H1 (cell line): ENCODE results near the gene STK32C. TPM values are rescaled to one million over a fixed set of nuclear protein-coding genes. Genes with fewer than 3 reads are reported as not detected.

Experiments
- CTCF ChIA-PET: fragments of 300-600 bp; sonication (Branson Sonifier 250); formaldehyde crosslinking; loops from one replicate; lab custom pipeline; 2021; ENCODE audit not compliant: partially characterized antibody; lab: Charles Lee
- POLR2A ChIA-PET: fragments of 300-600 bp; sonication (Branson Sonifier 250); formaldehyde crosslinking; loops from one replicate; lab custom pipeline; 2021; ENCODE audit warnings: inconsistent platforms; ENCODE audit not compliant: partially characterized antibody; lab: Charles Lee
- DNase-seq, 2 experiments: peaks; one replicate each; pipeline versions ENCODE4 v3.0.0 to v3.0.0-alpha.2; 2010 to 2022; ENCODE audit warnings: low spot score in 2 of 2, low read depth in 1 of 2, mixed read lengths in 1 of 2
- FAIRE-seq: peaks from 2 replicates; lab custom pipeline; 2011; peaks lifted over from hg19 to GRCh38; lab: Jason Lieb, UNC
- H2AFZ ChIP-seq: 2 replicates; pipeline ENCODE4 v1.8.1; 2012; ENCODE audit warnings: low read length, inconsistent platforms
- H2AK5ac ChIP-seq: 2 replicates; pipeline ENCODE4 v1.6.1; 2013; ENCODE audit warnings: low read depth, low read length
- H2BK120ac ChIP-seq: replicated peaks from 2 replicates; pipeline ENCODE3; 2013; ENCODE audit warnings: low read depth, low read length, inconsistent platforms
- H2BK12ac ChIP-seq: 2 replicates; pipeline ENCODE4 v1.6.1; 2013; ENCODE audit warnings: low read depth, low read length
- H2BK15ac ChIP-seq: 2 replicates; pipeline ENCODE4 v1.6.1; 2013; ENCODE audit warnings: low read length
- H2BK20ac ChIP-seq: 2 replicates; pipeline ENCODE4 v1.6.1; 2013; ENCODE audit warnings: low read length
- H2BK5ac ChIP-seq: 2 replicates; pipeline ENCODE4 v1.6.1; 2013; ENCODE audit warnings: low read depth, low read length
- H3K14ac ChIP-seq: 2 replicates; pipeline ENCODE4 v1.6.1; 2013; ENCODE audit warnings: inconsistent platforms; ENCODE audit not compliant: insufficient read length
- H3K18ac ChIP-seq: 2 replicates; pipeline ENCODE4 v1.6.1; 2013; ENCODE audit warnings: low read length; ENCODE audit errors: extremely low read depth
- H3K23ac ChIP-seq: 2 replicates; pipeline ENCODE4 v1.6.1; 2013; ENCODE audit warnings: inconsistent platforms; ENCODE audit not compliant: insufficient read length
- H3K23me2 ChIP-seq: 2 replicates; pipeline ENCODE4 v1.6.1; 2013; ENCODE audit warnings: low read depth, low read length
- H3K27ac ChIP-seq: 2 replicates; pipeline ENCODE4 v1.6.1; 2011; ENCODE audit warnings: low read depth, low read length, inconsistent platforms
- H3K27me3 ChIP-seq, 4 experiments: replicated peaks in 1 of 4; 1 replicate in 1 of 4; 2 replicates in 3 of 4; pipeline versions ENCODE4 v1.6.1 to v1.8.1; 2011 to 2013; ENCODE audit warnings: low read length in 3 of 4, mild to moderate bottlenecking in 3 of 4, inconsistent platforms in 2 of 4, mixed read lengths in 2 of 4, moderate library complexity in 1 of 4; ENCODE audit not compliant: control insufficient read depth in 3 of 4, insufficient read depth in 3 of 4; ENCODE audit errors: extremely low read depth in 1 of 4
- H3K36me3 ChIP-seq, 4 experiments: 2 replicates each; pipeline versions ENCODE4 v1.6.1 to v1.8.1; 2011 to 2013; ENCODE audit warnings: mild to moderate bottlenecking in 4 of 4, low read length in 3 of 4, moderate library complexity in 2 of 4, control low read depth in 1 of 4, inconsistent platforms in 1 of 4; ENCODE audit not compliant: insufficient read depth in 4 of 4, control insufficient read depth in 2 of 4
- H3K4ac ChIP-seq: replicated peaks from 2 replicates; pipeline ENCODE3; 2013; ENCODE audit warnings: low read length, low read depth, mixed read lengths, inconsistent platforms; ENCODE audit not compliant: insufficient read length
- H3K4me1 ChIP-seq, 4 experiments: replicated peaks in 1 of 4; 1 replicate in 1 of 4; 2 replicates in 3 of 4; pipeline versions ENCODE4 v1.6.1 to v1.8.1; 2011 to 2013; ENCODE audit warnings: low read length in 3 of 4, inconsistent platforms in 2 of 4, mixed read lengths in 1 of 4; ENCODE audit not compliant: insufficient read depth in 4 of 4, control insufficient read depth in 3 of 4
- H3K4me2 ChIP-seq, 2 experiments: 2 replicates each; pipeline versions ENCODE4 v1.6.1 to v1.8.1; 2011 to 2013; ENCODE audit warnings: low read depth in 2 of 2, low read length in 2 of 2, control low read depth in 1 of 2, inconsistent platforms in 1 of 2, mild to moderate bottlenecking in 1 of 2; ENCODE audit not compliant: insufficient read depth in 1 of 2
- H3K4me3 ChIP-seq, 4 experiments: fragments of 200-600, 300-600 bp in 1 of 4; sonication (generic), shearing (Covaris generic), sonication (Bioruptor Twin) in 1 of 4; 2 replicates each; pipeline versions ENCODE4 v1.5.1 to v1.8.1; 2011 to 2016; ENCODE audit warnings: low read length in 4 of 4, low read depth in 3 of 4, control low read depth in 2 of 4, inconsistent platforms in 2 of 4, mild to moderate bottlenecking in 2 of 4, mixed read lengths in 1 of 4, moderate library complexity in 1 of 4; ENCODE audit not compliant: insufficient read depth in 2 of 4; ENCODE audit errors: extremely low read depth in 1 of 4
- H3K56ac ChIP-seq: replicated peaks from 2 replicates; pipeline ENCODE3; 2013; ENCODE audit warnings: low read depth, mild to moderate bottlenecking, mixed read lengths, low read length, inconsistent platforms; ENCODE audit not compliant: insufficient read length
- H3K79me1 ChIP-seq: 2 replicates; pipeline ENCODE4 v1.6.1; 2013; ENCODE audit warnings: low read depth, low read length, control low read depth
- H3K79me2 ChIP-seq, 2 experiments: 2 replicates each; pipeline versions ENCODE4 v1.6.1 to v1.8.1; 2012 to 2013; ENCODE audit warnings: low read length in 2 of 2, mild to moderate bottlenecking in 2 of 2, inconsistent platforms in 1 of 2; ENCODE audit not compliant: insufficient read depth in 2 of 2, control insufficient read depth in 1 of 2
- H3K9ac ChIP-seq, 4 experiments: replicated peaks in 1 of 4; 1 replicate in 1 of 4; 2 replicates in 3 of 4; pipeline versions ENCODE4 v1.6.1 to v1.8.1; 2011 to 2013; ENCODE audit warnings: low read depth in 3 of 4, low read length in 3 of 4, control low read depth in 2 of 4, mild to moderate bottlenecking in 2 of 4, moderate library complexity in 2 of 4, inconsistent platforms in 1 of 4; ENCODE audit errors: extremely low read depth in 1 of 4
- H3K9me3 ChIP-seq, 2 experiments: 2 replicates each; pipeline versions ENCODE4 v1.6.1 to v1.8.1; 2012 to 2013; ENCODE audit warnings: mild to moderate bottlenecking in 2 of 2, moderate library complexity in 2 of 2, control low read depth in 1 of 2, inconsistent platforms in 1 of 2, low read depth in 1 of 2, low read length in 1 of 2, mixed read lengths in 1 of 2; ENCODE audit not compliant: insufficient read depth in 2 of 2
- H4K20me1 ChIP-seq, 2 experiments: replicated peaks in 1 of 2; 2 replicates each; pipeline versions ENCODE3 to v1.8.1; 2011 to 2013; ENCODE audit warnings: inconsistent platforms in 2 of 2, low read length in 2 of 2, mild to moderate bottlenecking in 1 of 2; ENCODE audit not compliant: insufficient read depth in 2 of 2, control insufficient read depth in 1 of 2
- H4K5ac ChIP-seq: 2 replicates; pipeline ENCODE4 v1.6.1; 2013; ENCODE audit warnings: low read length, low read depth, mixed read lengths, inconsistent platforms; ENCODE audit not compliant: insufficient read length
- H4K8ac ChIP-seq: 2 replicates; pipeline ENCODE4 v1.8.0; 2013; ENCODE audit warnings: mild to moderate bottlenecking, moderate library complexity, low read length, inconsistent platforms; ENCODE audit not compliant: insufficient read depth; ENCODE audit errors: extremely low read depth
- H4K91ac ChIP-seq: replicated peaks from 2 replicates; pipeline ENCODE3; 2013; ENCODE audit warnings: low read length, mixed read lengths, inconsistent platforms; ENCODE audit not compliant: insufficient read length
- CHD1 ChIP-seq: IDR thresholded peaks from 2 replicates; pipeline ENCODE4 v1.6.1; 2012; ENCODE audit warnings: low read depth, low read length, improper control_type of control experiment
- CREB1 ChIP-seq: IDR thresholded peaks from 2 replicates; pipeline ENCODE4 v1.6.1; 2012; ENCODE audit warnings: inconsistent platforms
- E2F6 ChIP-seq: IDR thresholded peaks from 2 replicates; pipeline ENCODE4 v1.6.1; 2012; ENCODE audit warnings: inconsistent platforms
- EP300 ChIP-seq, 2 experiments: IDR thresholded peaks; 1 replicate in 1 of 2; 2 replicates in 1 of 2; pipeline ENCODE4 v1.6.1; 2011 to 2012; ENCODE audit warnings: low read depth in 2 of 2, low read length in 2 of 2, mild to moderate bottlenecking in 2 of 2, borderline replicate concordance in 1 of 2, inconsistent platforms in 1 of 2, moderate library complexity in 1 of 2
- GABPA ChIP-seq: IDR thresholded peaks from 2 replicates; pipeline ENCODE4 v1.6.1; 2011; ENCODE audit warnings: mild to moderate bottlenecking, low read length, moderate library complexity, borderline replicate concordance; ENCODE audit not compliant: insufficient read depth
- NANOG ChIP-seq: IDR thresholded peaks from 2 replicates; pipeline ENCODE4 v1.6.1; 2011; ENCODE audit warnings: low read length, low read depth, mild to moderate bottlenecking, inconsistent platforms; ENCODE audit not compliant: insufficient read depth, poor library complexity, severe bottlenecking
- RXRA ChIP-seq: IDR thresholded peaks from 2 replicates; pipeline ENCODE4 v1.6.1; 2011; ENCODE audit warnings: low read depth, mild to moderate bottlenecking, low read length, moderate library complexity; ENCODE audit not compliant: insufficient read depth
- SIN3A ChIP-seq, 2 experiments: IDR thresholded peaks in 1 of 2; conservative IDR thresholded peaks in 1 of 2; 2 replicates each; pipeline ENCODE4 v1.6.1; 2011 to 2012; ENCODE audit warnings: low read length in 2 of 2, improper control_type of control experiment in 1 of 2, low read depth in 1 of 2, mild to moderate bottlenecking in 1 of 2
- WGBS, 2 experiments: shearing (Covaris generic) in 1 of 2; methylation state at CpG; one replicate each; pipeline versions ENCODE4 v1.1.6 to v1.1.7; 2013 to 2015; ENCODE audit warnings: low lambda C conversion rate in 2 of 2, mixed read lengths in 2 of 2, inconsistent platforms in 1 of 2, low coverage in 1 of 2, missing lambda C conversion rate in 1 of 2; ENCODE audit not compliant: insufficient replicate concordance in 2 of 2, insufficient coverage in 1 of 2, insufficient read length in 1 of 2; ENCODE audit errors: extremely low coverage in 1 of 2, missing lambda C conversion rate in 1 of 2; 5-methylcytosine and 5-hydroxymethylcytosine counted together
- polyA plus RNA-seq, 7 experiments: library from polyadenylated mRNA; depleted of rRNA in 3 of 7; stranded (reverse) in 5 of 7; unstranded in 2 of 7; fragments of >200 nt in 5 of 7; fragments of 200-250 nt in 2 of 7; gene quantifications; 1 replicate in 5 of 7; 2 replicates in 1 of 7; 4 replicates in 1 of 7; pipeline versions ENCODE4 v1.2.1 to v1.2.3, GENCODE V29; 2011 to 2013; ENCODE audit warnings: missing spikeins in 2 of 7, mixed read lengths in 2 of 7
- total RNA-seq: library from RNA; stranded (reverse); fragmentation: NEBNext Ultra II Directional; extraction: Animal tissue kit (Norgen Biotek cat#: 25700); gene quantifications from 2 replicates; pipeline ENCODE4 v1.2.1, GENCODE V29; 2021

STK32C gene
- total and polyA plus RNA-seq, 2 of the 8 experiments (the other 6 are each of a cell fraction or from before 2014, with no cell fraction given) = 10.6 to 15.6 TPM

GRCh38 chr10:132299371-132300336 is 8.1 kb downstream of the STK32C start:
- no peak overlapping the region for H2AK5ac ChIP-seq
- no peaks in the 10 kb centered on the region for H3K27me3 ChIP-seq
- no peak overlapping the region for H3K14ac ChIP-seq
- H3K4me3 ChIP-seq = no peak overlapping the region
- no peak overlapping the region for H3K4ac ChIP-seq
- no peak overlapping the region; the same call in 1 of the 2 replicates for H2BK5ac ChIP-seq
- peaks cover 0 to 4% (median under 1%) of the 10 kb centered on the region in 4 experiments; a peak in 1 of 7 replicates for H3K4me1 ChIP-seq
- H3K23ac ChIP-seq = no peak overlapping the region
- no peaks in the 10 kb centered on the region for H3K36me3 ChIP-seq
- no peak overlapping the region for H4K91ac ChIP-seq
- no peak for FAIRE-seq
- H3K23me2 ChIP-seq = no peaks in the 10 kb centered on the region
- no peaks in the 10 kb centered on the region for H3K9me3 ChIP-seq
- H4K20me1 ChIP-seq = peaks cover 4 to 7% of the 10 kb centered on the region in 2 experiments
- DNase-seq = no peak
- no peaks in the 10 kb centered on the region for H3K79me1 ChIP-seq
- no peak overlapping the region for H4K5ac ChIP-seq
- H3K9ac ChIP-seq = no peak overlapping the region
- H2BK120ac ChIP-seq = no peak overlapping the region
- POLR2A ChIA-PET = no interaction called here
- H2BK12ac ChIP-seq = no peak overlapping the region
- H2BK20ac ChIP-seq = no peak overlapping the region
- no peak overlapping the region for H3K4me2 ChIP-seq
- no peak overlapping the region for H4K8ac ChIP-seq
- CTCF ChIA-PET = interaction anchor here (0.6 to 2.1 kb wide), 15 partner anchors 12 to 155 kb away, joined by 3 to 10 read pairs (median 4); no protein-coding TSS in a partner anchor
- H2AFZ ChIP-seq = no peak overlapping the region
- no peak overlapping the region for H3K18ac ChIP-seq
- WGBS, 2 experiments = 88% methylated on average over 34 of the region's 34 CpGs; no CpG with 5 or more reads in 1 of the 2 experiments
- no peak overlapping the region for H3K56ac ChIP-seq
- no peak overlapping the region for H3K27ac ChIP-seq
- H2BK15ac ChIP-seq = no peak overlapping the region
- no peaks in the 10 kb centered on the region for H3K79me2 ChIP-seq
- no peak for TF ChIP-seq E2F6
- no peak for TF ChIP-seq RXRA
- TF ChIP-seq SIN3A (conservative IDR thresholded peaks at IDR 0.05 in 1 of 2, IDR thresholded peaks at IDR 0.05 in 1 of 2; ENCODE audit: low read depth in 1 of 2, low read length in 2 of 2) = no peak
- no peak for TF ChIP-seq CHD1
- no peak for TF ChIP-seq EP300 (IDR thresholded peaks at IDR 0.05; ENCODE audit: borderline replicate concordance in 1 of 2, low read depth in 2 of 2, low read length in 2 of 2)
- TF ChIP-seq NANOG = no peak
- no peak for TF ChIP-seq GABPA
- TF ChIP-seq CREB1 = no peak
